OCI-LY7 (cell line): Measurements from ENCODE around the gene HSD17B11. TPM values are rescaled to one million over a fixed set of nuclear protein-coding genes. Genes with fewer than 3 reads are reported as not detected.
"Not testable (repeated sequence)": the region's sequence is repeated elsewhere in the genome, so short reads cannot be mapped to it uniquely, and the experiment has no call there.

Source experiments
- BruUV-seq: library from RNA; stranded (reverse); fragments of 400-500 nt; replicated peaks from 2 replicates; lab custom pipeline; 2021; lab: Mats Ljungman, UMichigan
- CTCF ChIA-PET: fragments of 300-600 bp; sonication (Branson Sonifier 250); formaldehyde crosslinking; loops from one replicate; lab custom pipeline; 2022; ENCODE audit warnings: antibody characterized with exemption; ENCODE audit not compliant: unreplicated experiment; lab: Charles Lee
- POLR2A ChIA-PET: fragments of 300-600 bp; sonication (Branson Sonifier 250); formaldehyde crosslinking; loops from one replicate; lab custom pipeline; 2022; ENCODE audit warnings: antibody characterized with exemption; lab: Charles Lee
- DNase-seq: peaks from one replicate; pipeline ENCODE4 v3.0.0-alpha.2; 2015; ENCODE audit warnings: low spot score
- H2AFZ ChIP-seq: fragments of 200-600 bp; sonication (generic), shearing (Covaris generic); 2 replicates; pipeline ENCODE4 v1.6.1; 2014; ENCODE audit warnings: mild to moderate bottlenecking, antibody characterized with exemption, low read length, moderate library complexity
- H3K27ac ChIP-seq: fragments of 200-600 bp; sonication (generic); 2 replicates; pipeline ENCODE4 v1.5.1; 2014; ENCODE audit warnings: mixed run types, low read depth, mild to moderate bottlenecking, moderate library complexity, low read length, inconsistent platforms; ENCODE audit not compliant: poor library complexity, severe bottlenecking
- H3K36me3 ChIP-seq: fragments of 200-600 bp; sonication (generic); 2 replicates; pipeline ENCODE4 v1.6.1; 2014; ENCODE audit warnings: mild to moderate bottlenecking, antibody characterized with exemption, low read length, moderate library complexity, mixed read lengths; ENCODE audit not compliant: insufficient read depth
- H3K4me1 ChIP-seq: fragments of 200-600 bp; sonication (generic); 2 replicates; pipeline ENCODE4 v1.5.1; 2014; ENCODE audit warnings: mild to moderate bottlenecking, low read length; ENCODE audit not compliant: insufficient read depth, poor library complexity, severe bottlenecking
- H3K4me2 ChIP-seq: fragments of 200-600 bp; sonication (generic); 2 replicates; pipeline ENCODE4 v1.6.1; 2014; ENCODE audit warnings: mild to moderate bottlenecking, low read length
- H3K4me3 ChIP-seq: fragments of 200-600 bp; sonication (generic); 2 replicates; pipeline ENCODE4 v1.5.1; 2014; ENCODE audit warnings: mild to moderate bottlenecking, low read depth, low read length; ENCODE audit not compliant: poor library complexity, severe bottlenecking
- H3K79me2 ChIP-seq: fragments of 200-600 bp; sonication (generic); 2 replicates; pipeline ENCODE4 v1.6.1; 2016; ENCODE audit warnings: low read depth, mild to moderate bottlenecking, low read length, moderate library complexity, mixed read lengths; ENCODE audit not compliant: insufficient read depth
- H3K9me2 ChIP-seq: fragments of 200-600 bp; sonication (generic); 2 replicates; pipeline ENCODE4 v1.6.1; 2016; ENCODE audit warnings: mild to moderate bottlenecking, low read length, mixed read lengths; ENCODE audit not compliant: insufficient read depth
- H3K9me3 ChIP-seq: fragments of 200-600 bp; sonication (generic); 2 replicates; pipeline ENCODE4 v1.6.1; 2014; ENCODE audit warnings: mild to moderate bottlenecking, mixed run types, low read length, mixed read lengths
- H4K20me1 ChIP-seq: fragments of 200-600 bp; sonication (generic); 2 replicates; pipeline ENCODE4 v1.6.1; 2014; ENCODE audit warnings: mild to moderate bottlenecking, antibody characterized with exemption, low read length, moderate library complexity, mixed read lengths; ENCODE audit not compliant: insufficient read depth
- CTCF ChIP-seq: fragments of 200-600 bp; sonication (generic); conservative IDR thresholded peaks from 2 replicates; pipeline ENCODE4 v1.5.1; 2014; ENCODE audit warnings: mild to moderate bottlenecking, antibody characterized with exemption, low read length, moderate library complexity, mixed read lengths
- EZH2phosphoT487 ChIP-seq: fragments of 200-600 bp; sonication (generic); IDR thresholded peaks from 2 replicates; pipeline ENCODE4 v1.6.1; 2018; ENCODE audit warnings: low read depth, borderline replicate concordance, mild to moderate bottlenecking, mixed run types, antibody characterized with exemption, low read length, moderate library complexity, mixed read lengths
- intact Hi-C: fragments of 100-400 bp; cut with micrococcal nuclease; formaldehyde crosslinking; loops from one replicate; pipeline ENCODE4 v1.10.0; 2022; ENCODE audit not compliant: unreplicated experiment
- total RNA-seq, 2 experiments: library from RNA; depleted of rRNA in 1 of 2; stranded (reverse); fragments of >200 nt in 1 of 2; shearing (Covaris generic) in 1 of 2; gene quantifications; 2 replicates each; pipeline ENCODE4 v1.2.3, GENCODE V29; 2014 to 2022

Gene HSD17B11
- total RNA-seq, 2 experiments from 2014 or later: 8.7 to 9.0 TPM

DNA sequence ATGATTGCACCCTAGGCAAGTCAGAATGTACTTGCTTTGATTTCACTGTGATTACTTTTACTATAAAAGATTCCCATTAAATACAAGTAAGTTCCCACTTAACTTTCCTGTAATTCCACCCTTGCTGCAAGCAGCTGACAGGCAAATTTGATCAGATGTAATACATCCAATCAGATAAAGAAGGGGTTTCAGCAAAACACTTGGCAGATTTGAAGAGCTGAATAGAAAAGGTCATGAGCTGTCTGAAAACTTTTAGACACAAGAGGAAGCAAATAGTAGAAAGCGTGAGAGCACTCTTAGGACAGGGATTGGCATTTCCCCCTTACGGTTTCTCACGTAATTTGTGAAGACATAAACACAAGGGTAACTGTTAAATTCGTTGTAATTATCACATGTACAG, 91.1 kb downstream of the HSD17B11 start:
- ChIA-PET POLR2A (no interaction called here), CTCF (no interaction called here)
- Histone ChIP-seq H3K36me3 (no peaks in the 10 kb centered on the region), H2AFZ (no peak overlapping the region), H3K9me3 (no peaks in the 10 kb centered on the region), H3K79me2 (no peaks in the 10 kb centered on the region), H3K9me2 (no peaks in the 10 kb centered on the region), H3K4me3 (no peak overlapping the region), H3K4me1 (no peaks in the 10 kb centered on the region), H4K20me1 (no peaks in the 10 kb centered on the region), H3K4me2 (no peak overlapping the region), H3K27ac (no peak overlapping the region)
- no peak for DNase-seq
- intact Hi-C loops: no loop called here
- no TSS peak for BruUV-seq
- no peak for TF ChIP-seq CTCF
- no peak for TF ChIP-seq EZH2phosphoT487

DNA sequence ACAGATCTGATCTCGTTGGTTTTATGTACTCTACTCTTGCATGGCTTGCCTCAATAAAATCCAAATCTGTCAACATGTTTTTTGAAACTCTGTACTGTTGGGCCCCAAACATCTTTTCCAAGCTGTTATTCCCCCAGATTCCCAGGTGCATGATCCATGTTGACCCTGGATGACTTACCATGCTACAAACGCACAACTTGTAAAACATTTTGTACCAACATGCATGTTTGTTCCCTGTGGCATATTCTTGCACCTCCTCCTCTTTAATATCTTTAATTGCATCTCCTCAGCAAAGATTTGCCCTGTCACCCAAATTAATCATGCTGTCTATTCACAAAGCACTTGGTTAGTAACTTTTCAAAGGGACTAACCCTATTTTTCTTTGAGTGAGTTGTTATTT, 92.6 kb downstream of the HSD17B11 start:
- CTCF ChIA-PET: no interaction called here

GRCh38 chr4:87294911-87295310, 96.1 kb downstream of the HSD17B11 start:
- BruUV-seq, H3K9me2 ChIP-seq, H3K36me3 ChIP-seq, H3K4me2 ChIP-seq, H3K27ac ChIP-seq, DNase-seq, H3K79me2 ChIP-seq, intact Hi-C loops, H2AFZ ChIP-seq, H3K9me3 ChIP-seq, H3K4me1 ChIP-seq, CTCF ChIA-PET, H3K4me3 ChIP-seq, H4K20me1 ChIP-seq, POLR2A ChIA-PET: not testable (repeated sequence)

More for the DNA sequence above, 92.6 kb downstream of the HSD17B11 start:
- TF ChIP-seq CTCF (no peak), EZH2phosphoT487 (no peak)
- DNase-seq: no peak
- no peaks in the 10 kb centered on the region for H3K79me2 ChIP-seq
- no peaks in the 10 kb centered on the region for H3K36me3 ChIP-seq
- H3K4me1 ChIP-seq: no peaks in the 10 kb centered on the region
- POLR2A ChIA-PET: interaction anchor here (0.6 to 0.9 kb wide), 2 partner anchors 601 to 947 kb away, joined by 3 read pairs; no protein-coding TSS in a partner anchor
- intact Hi-C loops: no loop called here
- no peak overlapping the region for H3K4me3 ChIP-seq
- no peaks in the 10 kb centered on the region for H3K9me3 ChIP-seq
- no peaks in the 10 kb centered on the region for H3K9me2 ChIP-seq
- no TSS peak for BruUV-seq
- no peaks in the 10 kb centered on the region for H4K20me1 ChIP-seq
- H3K27ac ChIP-seq: no peak overlapping the region
- H3K4me2 ChIP-seq: no peak overlapping the region
- no peak overlapping the region for H2AFZ ChIP-seq

DNA sequence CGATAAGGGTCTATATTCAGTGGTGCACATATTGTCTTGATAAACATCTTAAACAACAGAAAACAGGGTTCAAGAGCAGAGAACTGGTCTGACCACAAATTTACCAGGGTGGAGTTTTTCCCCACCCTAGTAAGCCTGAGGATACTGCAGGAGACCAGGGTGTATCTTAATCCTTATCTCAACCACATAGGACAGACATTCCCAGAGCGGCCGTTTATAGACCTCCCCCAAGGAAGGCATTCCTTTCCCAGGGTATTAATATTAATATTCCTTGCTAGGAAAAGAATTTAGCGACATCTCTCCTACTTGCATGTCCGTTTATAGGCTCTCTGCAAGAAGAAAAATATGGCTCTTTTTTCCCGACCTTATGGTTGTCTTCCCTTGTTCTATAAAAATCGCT, 97.1 kb downstream of the HSD17B11 start:
- H3K4me2 ChIP-seq, H3K79me2 ChIP-seq, CTCF ChIA-PET, H3K9me3 ChIP-seq, intact Hi-C loops, POLR2A ChIA-PET, H3K36me3 ChIP-seq, H2AFZ ChIP-seq, H3K4me3 ChIP-seq, H3K27ac ChIP-seq, DNase-seq, H3K4me1 ChIP-seq, BruUV-seq, H4K20me1 ChIP-seq, H3K9me2 ChIP-seq: not testable (repeated sequence)
